ENCODE measurements around the gene ABCC6.
"Not testable (repeated sequence)": the region's sequence is repeated elsewhere in the genome, so short reads cannot be mapped to it uniquely, and the experiment has no call there.

DNA sequence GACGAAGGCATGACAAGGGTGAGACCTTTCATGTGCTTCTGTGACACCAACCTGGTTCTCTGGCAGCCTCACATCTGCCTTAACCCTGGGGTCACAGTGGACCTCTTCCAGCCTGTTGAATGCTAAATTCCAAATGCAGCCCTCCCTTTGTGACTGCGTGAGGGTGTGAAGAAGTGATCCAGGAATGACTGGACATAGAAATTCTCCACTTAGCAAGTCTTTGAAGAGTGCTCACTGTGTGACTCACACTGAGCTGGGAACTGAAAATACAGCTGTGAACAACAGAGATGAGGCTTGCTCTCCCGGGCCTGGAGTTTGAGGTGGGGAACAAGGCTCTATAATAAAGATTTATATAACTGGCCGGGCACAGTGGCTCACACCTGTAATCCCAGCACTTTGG lies 23.9 kb downstream of the ABCC6 start:
- TF ChIP-seq POLR2AphosphoS5 (IDR thresholded peaks at IDR 0.05; ENCODE audit: insufficient read depth, low read depth, low read length): not testable (repeated sequence)
- TF ChIP-seq, protein P1, sequence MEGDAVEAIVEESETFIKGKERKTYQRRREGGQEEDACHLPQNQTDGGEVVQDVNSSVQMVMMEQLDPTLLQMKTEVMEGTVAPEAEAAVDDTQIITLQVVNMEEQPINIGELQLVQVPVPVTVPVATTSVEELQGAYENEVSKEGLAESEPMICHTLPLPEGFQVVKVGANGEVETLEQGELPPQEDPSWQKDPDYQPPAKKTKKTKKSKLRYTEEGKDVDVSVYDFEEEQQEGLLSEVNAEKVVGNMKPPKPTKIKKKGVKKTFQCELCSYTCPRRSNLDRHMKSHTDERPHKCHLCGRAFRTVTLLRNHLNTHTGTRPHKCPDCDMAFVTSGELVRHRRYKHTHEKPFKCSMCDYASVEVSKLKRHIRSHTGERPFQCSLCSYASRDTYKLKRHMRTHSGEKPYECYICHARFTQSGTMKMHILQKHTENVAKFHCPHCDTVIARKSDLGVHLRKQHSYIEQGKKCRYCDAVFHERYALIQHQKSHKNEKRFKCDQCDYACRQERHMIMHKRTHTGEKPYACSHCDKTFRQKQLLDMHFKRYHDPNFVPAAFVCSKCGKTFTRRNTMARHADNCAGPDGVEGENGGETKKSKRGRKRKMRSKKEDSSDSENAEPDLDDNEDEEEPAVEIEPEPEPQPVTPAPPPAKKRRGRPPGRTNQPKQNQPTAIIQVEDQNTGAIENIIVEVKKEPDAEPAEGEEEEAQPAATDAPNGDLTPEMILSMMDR (IDR thresholded peaks at IDR 0.05; ENCODE audit: extremely low read depth in 1 of 2, insufficient read depth in 1 of 2, low read depth in 1 of 2, low read length in 2 of 2): not testable (repeated sequence)

All from endothelial cell of umbilical vein (primary cell).